Measurements from ENCODE around the gene OXCT1. TPM values are rescaled to one million over a fixed set of nuclear protein-coding genes. Genes with fewer than 3 reads are reported as not detected.

Gene OXCT1
- total RNA-seq = 100 to 1,000 TPM; 125 to 131 TPM

- ChIA-PET POLR2A (interaction anchor here (1.0 to 1.3 kb wide), 2 partner anchors 34 to 55 kb away, joined by 5 to 10 read pairs (median 6); partner anchors contain the start of genes FBXO4 and RIMOC1), CTCF (interaction anchor here (0.8 kb wide), 1 partner anchor 13 kb away, joined by 3 read pairs; no protein-coding TSS in a partner anchor)
These were observed at the start of gene OXCT1 for GRCh38 chr5:41869724-41870626. Gene OXCT1 (minus strand): TSS chr5:41870425. CDS start chr5:41870358, 67 bp downstream.

DNA sequence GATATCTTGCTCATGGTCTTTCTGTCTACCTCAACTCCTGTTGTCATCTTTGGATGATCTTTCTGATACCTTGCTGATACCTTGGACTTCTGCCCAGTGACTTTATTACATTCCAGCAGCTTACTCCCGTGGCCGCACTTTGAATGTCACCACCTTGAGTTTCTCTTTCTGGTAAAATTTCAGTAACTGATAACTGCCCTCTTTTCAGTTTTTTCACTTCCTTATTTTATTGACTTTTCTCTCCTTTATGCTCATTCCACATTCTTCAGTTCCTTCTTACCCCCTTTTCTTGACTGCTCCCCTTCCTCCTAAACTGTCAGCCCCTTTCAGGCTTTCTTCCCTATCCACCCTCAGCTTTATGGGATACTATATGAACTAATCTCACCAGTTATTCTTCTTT lies 47.9 kb upstream of the OXCT1 start:
- ChIA-PET POLR2A (no interaction called here), CTCF (no interaction called here)

DNA sequence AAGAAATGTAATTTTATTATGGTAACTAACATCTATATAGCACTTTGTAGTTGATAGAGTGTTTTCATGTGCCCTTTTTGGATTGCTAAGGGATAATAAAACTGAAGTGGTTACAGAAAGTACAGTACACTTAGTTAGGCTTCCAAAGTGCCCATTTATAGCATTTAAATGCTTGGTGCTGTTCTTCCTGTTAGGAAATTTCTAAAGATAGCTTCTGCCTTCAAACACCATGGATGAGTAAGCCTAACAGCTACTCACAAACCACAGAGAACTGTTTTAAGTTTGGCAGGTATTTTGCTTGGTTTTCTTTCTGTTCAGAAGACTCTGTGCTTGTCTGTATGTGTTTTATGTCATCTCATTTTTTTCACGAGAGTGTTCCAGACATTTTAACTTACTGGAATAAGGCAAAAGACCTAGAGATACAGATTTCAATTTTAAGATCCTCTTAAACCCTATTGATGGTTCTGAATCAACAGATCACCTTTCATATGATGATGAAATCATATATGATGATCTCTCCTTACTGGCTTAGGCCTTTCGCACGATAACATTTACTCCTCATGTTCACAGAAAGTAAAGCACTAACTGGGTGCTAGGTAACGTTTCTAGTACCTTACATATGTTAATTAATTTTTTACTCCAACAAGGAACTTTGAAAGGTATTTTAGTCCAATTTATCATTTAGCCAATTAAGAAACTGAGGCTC lies 38.3 kb upstream of the OXCT1 start:
- ChIA-PET CTCF (no interaction called here), POLR2A (no interaction called here)

GRCh38 chr5:41906151-41906550 lies 35.9 kb upstream of the OXCT1 start:
- ChIA-PET POLR2A (no interaction called here), CTCF (no interaction called here)

GRCh38 chr5:41903892-41904799 lies 33.9 kb upstream of the OXCT1 start, which contains the start of gene RIMOC1:
Gene RIMOC1 (plus strand): TSS chr5:41904344. CDS start chr5:41904368, 24 bp downstream.
- POLR2A ChIA-PET = interaction anchor here (0.5 to 1.9 kb wide), 5 partner anchors 21 to 1640 kb away, joined by 3 to 10 read pairs (median 3); partner anchors contain the start of genes FBXO4, OXCT1 and PRKAA1
- CTCF ChIA-PET = interaction anchor here (1.2 to 1.6 kb wide), 3 partner anchors 21 to 52 kb away, joined by 4 to 6 read pairs (median 5); partner anchors contain the start of gene FBXO4

DNA sequence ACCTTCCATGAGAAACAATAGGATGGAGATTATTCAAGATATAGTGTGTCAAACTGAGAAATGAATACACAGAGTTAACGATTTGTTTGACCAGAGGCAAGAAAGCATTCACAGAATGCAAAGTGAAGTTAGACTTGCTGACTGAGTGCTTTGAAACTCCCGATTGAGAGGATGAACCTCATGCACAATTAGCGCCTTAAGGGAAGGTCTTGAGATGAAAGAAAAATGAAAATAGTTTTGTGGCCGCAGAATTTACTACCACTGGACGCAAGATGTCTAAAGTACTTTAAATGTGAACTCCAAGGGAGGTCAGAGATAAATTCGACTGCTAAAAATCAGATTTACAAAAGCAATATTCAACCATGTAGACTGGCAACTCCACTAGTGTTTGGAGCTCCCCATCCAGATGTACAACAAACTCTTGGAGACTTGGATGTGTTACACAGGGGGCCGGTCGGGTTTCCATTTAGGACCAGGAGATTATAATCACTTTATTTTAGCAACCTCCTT lies 33.2 kb upstream of the OXCT1 start:
- CTCF ChIA-PET = interaction anchor here (1.2 to 1.6 kb wide), 3 partner anchors 22 to 51 kb away, joined by 4 to 6 read pairs (median 5); partner anchors contain the start of gene FBXO4
- POLR2A ChIA-PET = interaction anchor here (0.5 to 1.9 kb wide), 4 partner anchors 22 to 1641 kb away, joined by 3 to 10 read pairs (median 6); partner anchors contain the start of genes FBXO4 and OXCT1

GRCh38 chr5:41896230-41896629 lies 26.0 kb upstream of the OXCT1 start:
- CTCF ChIA-PET = no interaction called here

DNA sequence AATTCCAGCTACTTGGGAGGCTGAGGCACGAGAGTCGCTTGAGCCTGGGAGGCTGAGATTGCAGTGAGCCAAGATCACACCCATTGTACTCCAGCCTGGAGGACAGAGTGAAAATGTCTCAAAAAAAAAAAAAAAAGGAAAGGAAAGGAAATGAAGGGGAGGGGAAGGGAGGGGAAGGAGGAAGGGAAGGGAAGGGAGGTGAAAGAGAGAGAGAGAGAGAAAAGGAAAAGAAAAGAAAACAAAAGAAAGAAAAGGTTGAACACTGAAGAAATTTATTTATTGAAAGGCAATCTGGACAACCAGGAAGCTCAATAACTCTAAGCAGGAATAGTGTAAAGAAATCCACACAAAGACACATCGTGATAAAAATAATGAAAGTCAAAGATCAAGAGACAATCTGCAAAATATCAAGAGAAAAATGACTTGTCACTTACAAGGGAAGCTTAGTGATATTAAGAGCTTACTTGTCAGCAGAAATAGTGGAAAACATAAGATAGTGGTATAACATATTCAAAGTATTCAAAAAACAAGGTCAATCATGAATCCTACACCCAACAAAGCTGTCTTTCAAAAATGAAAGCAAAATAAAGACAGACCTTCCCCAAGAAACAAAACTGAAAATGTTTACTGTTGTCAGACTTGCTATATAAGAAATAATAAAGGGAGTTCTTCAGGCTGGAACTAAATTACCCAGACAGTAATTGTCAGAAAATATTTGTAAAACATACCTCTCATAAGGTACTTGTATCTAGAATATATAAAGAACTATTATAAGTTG lies 23.0 kb upstream of the OXCT1 start:
- POLR2A ChIA-PET = no interaction called here
- CTCF ChIA-PET = no interaction called here

More at GRCh38 chr5:41896230-41896629, 26.0 kb upstream of the OXCT1 start:
- POLR2A ChIA-PET = no interaction called here

DNA sequence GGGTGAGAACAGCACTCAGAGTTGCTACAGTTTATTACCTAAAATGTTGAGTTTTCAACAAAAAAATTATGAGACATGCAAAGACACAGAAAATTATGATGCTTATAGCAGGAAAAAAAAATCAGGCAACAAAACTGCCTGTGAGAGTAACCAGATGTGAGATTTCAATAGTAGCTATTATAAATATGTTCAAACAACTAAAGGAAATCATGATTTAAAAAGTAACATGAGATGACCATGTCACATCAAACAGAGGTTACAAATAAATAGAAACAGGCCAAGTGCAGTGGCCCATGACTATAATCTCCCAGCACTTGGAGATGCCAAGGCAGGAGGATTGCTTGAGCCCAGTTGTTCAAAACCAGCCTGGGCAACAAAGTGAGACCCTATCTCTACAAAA lies 21.8 kb upstream of the OXCT1 start:
- ChIA-PET POLR2A (no interaction called here), CTCF (no interaction called here)

GRCh38 chr5:41891066-41891707 lies 21.0 kb upstream of the OXCT1 start:
- CTCF ChIA-PET = no interaction called here
- POLR2A ChIA-PET = no interaction called here

DNA sequence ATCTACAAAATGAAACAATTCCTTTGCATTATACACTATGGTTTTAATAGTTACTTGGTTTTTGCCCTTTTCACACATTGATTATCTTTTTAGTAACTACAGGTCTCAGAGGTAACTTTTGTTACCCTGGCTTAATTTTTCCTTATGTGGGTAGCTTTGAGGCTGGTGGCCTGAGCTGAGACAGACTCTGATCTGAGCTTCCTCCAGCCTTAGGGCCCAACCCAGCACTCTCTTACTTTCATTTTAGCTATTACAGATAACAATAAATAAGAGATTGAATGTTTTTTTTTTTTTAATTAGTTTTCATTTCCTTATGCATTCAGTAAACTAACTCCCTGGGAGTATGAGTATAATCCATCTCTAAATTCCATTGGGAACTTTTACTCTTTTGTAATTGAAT lies 15.1 kb upstream of the OXCT1 start:
- CTCF ChIA-PET = interaction anchor here (1.3 kb wide), 1 partner anchor 40 kb away, joined by 3 read pairs; the partner anchor contains the start of gene FBXO4
- POLR2A ChIA-PET = no interaction called here

- ChIA-PET CTCF (no interaction called here), POLR2A (no interaction called here)
These were observed 13.7 kb upstream of the OXCT1 start for GRCh38 chr5:41883936-41884335.

GRCh38 chr5:41883243-41883642 lies 13.0 kb upstream of the OXCT1 start:
- ChIA-PET CTCF (no interaction called here), POLR2A (no interaction called here)

- ChIA-PET CTCF (no interaction called here), POLR2A (no interaction called here)
These were observed 12.5 kb upstream of the OXCT1 start for GRCh38 chr5:41882765-41883164.

DNA sequence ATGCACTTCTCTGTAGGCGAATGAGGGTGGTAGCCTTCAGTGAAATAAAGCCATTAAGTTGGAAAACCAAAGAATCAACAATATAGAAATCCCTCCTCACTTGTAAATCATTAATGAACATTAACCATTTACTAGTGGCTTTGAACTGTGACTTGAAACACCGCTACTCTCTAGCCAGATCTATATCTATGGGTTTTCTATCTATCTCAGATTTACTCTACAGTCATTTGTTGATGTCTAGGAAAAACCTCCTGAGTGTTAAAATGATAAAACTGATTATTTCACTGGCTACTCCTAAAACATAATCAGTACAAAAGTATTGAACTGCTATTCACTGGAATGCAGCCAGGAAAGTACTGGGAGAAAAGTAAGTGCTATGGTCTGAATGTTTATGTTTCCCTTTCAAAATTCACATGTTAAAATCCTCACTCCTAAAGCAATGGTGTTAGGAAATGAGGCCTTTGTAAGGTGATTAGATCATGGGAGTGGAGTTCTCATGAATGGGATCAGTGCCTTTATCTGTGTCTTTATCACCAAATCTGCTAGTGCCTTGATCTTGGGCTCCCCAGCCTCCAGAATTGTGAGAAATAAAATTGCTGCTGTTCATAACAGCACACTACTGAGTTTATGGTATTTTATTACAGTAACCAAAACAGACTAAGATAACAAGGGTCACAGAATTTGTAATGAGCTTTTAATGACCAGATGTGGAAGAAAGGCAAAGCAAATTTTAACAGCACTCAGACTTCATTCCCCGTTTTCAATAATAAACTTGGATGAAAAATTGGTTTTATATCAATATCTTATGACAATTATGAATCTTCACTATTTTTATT lies 8.6 kb upstream of the OXCT1 start:
- ChIA-PET CTCF (no interaction called here), POLR2A (no interaction called here)

DNA sequence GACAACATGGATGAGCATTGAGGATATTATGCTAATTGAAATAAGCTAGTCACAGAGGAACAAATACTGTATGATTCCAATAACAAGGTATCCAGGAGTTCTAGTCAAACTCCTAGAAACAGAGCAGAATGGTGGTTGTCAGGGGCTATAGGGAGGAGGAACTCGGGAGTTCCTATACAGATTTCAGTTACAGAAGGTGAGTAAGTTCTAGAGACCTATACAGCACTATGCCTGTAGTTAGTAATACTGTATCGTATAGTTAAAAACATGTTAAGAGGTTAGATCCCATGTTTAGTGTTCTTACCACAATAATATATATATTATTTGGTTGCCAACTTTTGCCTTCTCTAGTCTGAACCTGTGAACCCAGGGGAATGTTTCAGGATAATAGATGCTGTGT lies 7.9 kb upstream of the OXCT1 start:
- ChIA-PET CTCF (no interaction called here), POLR2A (no interaction called here)

- ChIA-PET CTCF (no interaction called here), POLR2A (interaction anchor here (0.8 kb wide), 1 partner anchor 27 kb away, joined by 3 read pairs; the partner anchor contains the start of gene RIMOC1)
These were observed 7.2 kb upstream of the OXCT1 start for GRCh38 chr5:41877408-41877807.
